ENCODE results near the gene SOX5. TPM values are rescaled to one million over a fixed set of nuclear protein-coding genes. Genes with fewer than 3 reads are reported as not detected.
"Not testable (repeated sequence)": the region's sequence is repeated elsewhere in the genome, so short reads cannot be mapped to it uniquely, and the experiment has no call there.

SOX5 gene
- total RNA-seq, 2 experiments from 2014 or later = not detected

DNA sequence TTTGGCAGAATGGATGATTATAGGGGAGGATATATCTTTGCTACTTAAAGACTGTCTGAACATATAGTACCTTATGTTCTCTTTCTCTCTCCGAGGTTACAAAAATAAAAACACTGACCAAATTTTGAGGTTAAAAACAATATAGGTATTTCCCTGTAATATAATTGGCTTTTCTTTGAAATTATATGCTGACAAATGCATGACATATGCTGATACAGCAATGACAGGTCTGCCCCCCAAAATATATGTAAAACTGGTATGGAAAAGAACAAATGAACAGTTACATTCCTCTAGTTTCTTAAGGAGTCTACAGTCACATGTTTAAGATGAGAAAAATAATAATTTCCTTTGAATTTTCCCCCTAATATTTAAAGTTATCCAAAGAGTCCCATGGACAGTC lies 405.7 kb downstream of the SOX5 start:
- no peaks in the 10 kb centered on the region for H3K4me1 Mint-ChIP-seq
- no peaks in the 10 kb centered on the region for H3K36me3 Mint-ChIP-seq (ENCODE audit: low read depth)
- ChIA-PET CTCF (no interaction called here), POLR2A (no interaction called here)
- no peaks in the 10 kb centered on the region for H3K27me3 Mint-ChIP-seq
- no peaks in the 10 kb centered on the region for H3K9me3 Mint-ChIP-seq
- no peak for DNase-seq
- H3K4me3 Mint-ChIP-seq = no peak overlapping the region
- H3K27ac Mint-ChIP-seq = no peak overlapping the region

DNA sequence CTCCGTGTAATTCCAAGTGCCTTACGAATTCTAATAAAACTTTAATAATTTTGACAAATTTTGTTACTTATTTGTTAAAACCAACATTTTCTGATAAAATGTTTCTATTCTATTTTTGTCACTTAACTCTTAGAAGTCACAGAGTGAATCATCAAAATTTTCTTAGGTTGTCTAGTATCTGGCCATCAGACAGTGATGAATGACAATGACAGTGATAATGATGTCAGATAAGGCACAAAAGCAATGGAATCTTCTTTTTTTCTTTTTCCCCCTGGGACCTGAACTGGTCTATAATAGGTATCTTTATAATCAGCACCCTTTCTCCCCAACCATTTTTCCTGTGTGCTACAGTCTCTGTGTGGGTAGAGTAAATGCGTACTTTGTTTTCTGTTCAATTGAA lies 407.3 kb downstream of the SOX5 start:
- Mint-ChIP-seq H3K27ac (no peak overlapping the region), H3K4me1 (no peaks in the 10 kb centered on the region), H3K27me3 (no peaks in the 10 kb centered on the region), H3K9me3 (no peaks in the 10 kb centered on the region), H3K36me3 (ENCODE audit: low read depth) (no peaks in the 10 kb centered on the region), H3K4me3 (no peak overlapping the region)
- ChIA-PET CTCF (no interaction called here), POLR2A (no interaction called here)
- no peak for DNase-seq

DNA sequence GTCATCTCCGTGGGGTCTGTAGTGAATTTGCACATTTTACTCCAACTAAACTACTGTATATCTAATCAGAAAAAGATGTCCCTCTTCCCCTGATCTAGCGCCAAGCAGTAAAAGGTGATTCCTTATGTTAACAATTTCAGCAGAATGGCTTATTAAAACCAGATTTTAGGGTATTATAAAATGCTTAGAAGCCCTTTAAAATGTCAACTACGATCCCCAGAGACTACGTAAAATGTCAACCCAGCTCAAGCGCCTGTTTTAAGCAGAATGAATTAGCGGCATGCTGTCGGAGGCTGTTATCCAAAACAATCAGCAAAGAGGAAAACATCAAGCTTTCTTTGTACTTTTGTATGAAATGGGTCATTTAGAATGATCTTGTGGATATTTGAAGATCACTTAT lies 408.9 kb downstream of the SOX5 start:
- Mint-ChIP-seq H3K36me3 (ENCODE audit: low read depth) (no peaks in the 10 kb centered on the region), H3K4me1 (no peaks in the 10 kb centered on the region), H3K27me3 (no peaks in the 10 kb centered on the region), H3K27ac (no peak overlapping the region), H3K4me3 (no peak overlapping the region), H3K9me3 (no peaks in the 10 kb centered on the region)
- DNase-seq = no peak
- CTCF ChIA-PET = no interaction called here
- POLR2A ChIA-PET = no interaction called here

- H3K4me1 Mint-ChIP-seq = no peaks in the 10 kb centered on the region
These were observed 413.2 kb downstream of the SOX5 start for GRCh38 chr12:23536293-23536692.

DNA sequence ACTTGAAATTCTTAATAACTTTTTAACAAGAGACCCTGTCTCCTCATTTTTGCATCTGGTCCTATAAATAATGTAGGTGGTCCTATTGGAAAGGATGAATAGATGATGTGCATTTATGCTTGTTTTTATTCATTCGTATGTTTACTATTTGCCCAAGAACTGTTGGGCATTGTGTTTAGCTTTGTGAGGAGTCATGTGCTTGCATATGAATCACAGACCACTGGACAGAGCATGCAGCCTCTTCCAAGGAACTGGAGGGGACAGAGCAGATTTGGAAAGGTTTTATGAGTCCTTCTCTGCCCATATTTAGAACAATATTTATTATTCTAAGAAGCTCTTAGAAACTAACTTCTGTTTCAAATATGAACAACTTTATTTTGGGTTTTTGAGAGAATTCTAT lies 414.0 kb downstream of the SOX5 start:
- ChIA-PET POLR2A (no interaction called here), CTCF (no interaction called here)
- Mint-ChIP-seq H3K9me3 (peaks cover 4% of the 10 kb centered on the region), H3K27me3 (no peaks in the 10 kb centered on the region), H3K27ac (no peak overlapping the region), H3K36me3 (ENCODE audit: low read depth) (no peaks in the 10 kb centered on the region), H3K4me3 (no peak overlapping the region), H3K4me1 (no peaks in the 10 kb centered on the region)
- DNase-seq = no peak

More at GRCh38 chr12:23536293-23536692, 413.2 kb downstream of the SOX5 start:
- Mint-ChIP-seq H3K9me3 (no peaks in the 10 kb centered on the region), H3K27ac (no peak overlapping the region), H3K27me3 (no peaks in the 10 kb centered on the region), H3K4me3 (no peak overlapping the region), H3K36me3 (ENCODE audit: low read depth) (no peaks in the 10 kb centered on the region)
- ChIA-PET CTCF (no interaction called here), POLR2A (no interaction called here)
- no peak for DNase-seq

DNA sequence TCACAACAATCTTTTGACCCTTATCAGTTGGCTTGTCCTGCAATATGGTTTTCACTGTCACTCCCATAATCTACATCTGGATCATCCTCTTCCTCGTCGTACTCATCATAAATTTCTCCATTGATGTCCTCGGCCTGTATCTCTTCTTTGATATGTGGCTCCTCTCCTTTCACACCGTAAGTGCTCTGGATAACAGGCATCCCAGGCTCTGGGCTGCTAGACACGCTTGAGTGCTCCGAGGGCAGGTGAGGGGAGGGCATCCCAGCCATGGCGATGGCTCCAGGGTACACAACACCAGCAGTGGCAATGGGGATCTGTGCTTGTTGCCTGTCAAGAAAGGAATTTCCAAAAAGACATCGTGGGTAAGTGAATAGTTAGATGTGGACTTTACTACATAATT lies 415.3 kb downstream of the SOX5 start:
- POLR2A ChIA-PET = no interaction called here
- Mint-ChIP-seq H3K4me3 (no peak overlapping the region), H3K36me3 (ENCODE audit: low read depth) (no peaks in the 10 kb centered on the region), H3K27me3 (no peaks in the 10 kb centered on the region), H3K9me3 (peaks cover 4% of the 10 kb centered on the region), H3K27ac (no peak overlapping the region), H3K4me1 (no peaks in the 10 kb centered on the region)
- CTCF ChIA-PET = interaction anchor here (0.6 kb wide), 1 partner anchor 615 kb away, joined by 4 read pairs; no protein-coding TSS in a partner anchor
- DNase-seq = no peak

GRCh38 chr12:23533699-23534098 lies 415.8 kb downstream of the SOX5 start:
- Mint-ChIP-seq H3K4me1 (no peaks in the 10 kb centered on the region), H3K4me3 (no peak overlapping the region), H3K36me3 (ENCODE audit: low read depth) (no peaks in the 10 kb centered on the region), H3K27me3 (no peaks in the 10 kb centered on the region), H3K9me3 (peaks cover 6% of the 10 kb centered on the region), H3K27ac (no peak overlapping the region)
- DNase-seq = no peak
- CTCF ChIA-PET = interaction anchor here (0.6 kb wide), 1 partner anchor 615 kb away, joined by 4 read pairs; no protein-coding TSS in a partner anchor
- POLR2A ChIA-PET = no interaction called here

- Mint-ChIP-seq H3K27ac (no peak overlapping the region), H3K4me3 (no peak overlapping the region), H3K9me3 (peaks cover 6% of the 10 kb centered on the region), H3K4me1 (no peaks in the 10 kb centered on the region), H3K27me3 (no peaks in the 10 kb centered on the region), H3K36me3 (ENCODE audit: low read depth) (no peaks in the 10 kb centered on the region)
- ChIA-PET POLR2A (no interaction called here), CTCF (no interaction called here)
- DNase-seq = no peak
These were observed 416.2 kb downstream of the SOX5 start for GRCh38 chr12:23533265-23533664.

DNA sequence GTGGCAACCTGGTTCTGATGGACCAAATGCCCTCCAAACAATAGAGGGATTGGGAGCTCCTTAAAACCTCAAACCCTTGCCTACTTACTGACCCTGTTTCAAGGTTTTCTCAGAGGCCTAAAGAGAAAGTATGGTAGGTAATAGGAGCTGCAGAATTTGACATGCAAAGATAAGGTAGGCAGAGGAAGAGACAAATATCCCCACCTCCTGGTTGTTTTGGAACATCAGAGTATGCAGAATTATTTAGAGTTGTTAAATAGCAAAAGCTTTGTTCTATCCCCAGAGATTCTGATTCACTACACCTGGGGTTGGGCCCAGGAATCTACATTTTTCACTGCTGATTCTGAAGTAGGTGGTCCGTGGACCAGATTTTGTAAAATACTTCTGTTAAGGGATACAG lies 421.2 kb downstream of the SOX5 start:
- POLR2A ChIA-PET = no interaction called here
- Mint-ChIP-seq H3K27me3 (no peaks in the 10 kb centered on the region), H3K27ac (no peak overlapping the region), H3K4me3 (no peak overlapping the region), H3K4me1 (no peaks in the 10 kb centered on the region), H3K9me3 (peaks cover 6% of the 10 kb centered on the region), H3K36me3 (ENCODE audit: low read depth) (no peaks in the 10 kb centered on the region)
- DNase-seq = no peak
- CTCF ChIA-PET = no interaction called here

DNA sequence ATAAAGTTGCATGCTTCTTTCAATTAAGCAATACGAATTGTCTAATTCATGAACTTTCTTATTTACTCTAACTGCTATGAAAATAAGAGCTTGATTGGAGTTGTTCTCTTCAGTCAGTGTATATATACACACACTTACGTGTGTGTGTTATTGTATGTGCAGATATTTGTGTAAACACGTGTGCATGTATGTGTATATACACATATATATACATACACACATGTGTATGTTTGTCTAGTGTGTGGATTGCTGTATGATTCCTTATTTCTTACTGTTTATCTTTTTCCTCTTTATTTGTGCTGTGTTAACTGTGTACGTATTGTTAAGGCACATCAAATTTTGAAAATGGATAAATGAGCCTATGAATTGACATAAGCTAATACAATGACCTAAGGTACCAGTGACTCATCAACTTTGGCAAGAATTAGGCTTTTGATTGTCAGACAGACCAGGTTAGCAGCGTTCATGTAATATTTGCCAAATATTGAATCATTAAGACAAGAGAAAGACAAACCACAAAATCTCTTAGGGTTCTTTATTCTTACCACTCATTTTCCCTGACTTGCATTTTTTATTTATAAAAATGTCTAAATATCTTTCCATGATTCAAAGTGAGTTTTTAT lies 423.9 kb downstream of the SOX5 start:
- DNase-seq = no peak
- Mint-ChIP-seq H3K9me3 (peaks cover 3% of the 10 kb centered on the region), H3K36me3 (ENCODE audit: low read depth) (no peaks in the 10 kb centered on the region), H3K4me1 (no peaks in the 10 kb centered on the region), H3K27me3 (no peaks in the 10 kb centered on the region), H3K27ac (no peak overlapping the region), H3K4me3 (no peak overlapping the region)
- ChIA-PET CTCF (no interaction called here), POLR2A (no interaction called here)

- Mint-ChIP-seq H3K36me3 (ENCODE audit: low read depth) (no peaks in the 10 kb centered on the region), H3K27me3 (no peaks in the 10 kb centered on the region), H3K4me1 (no peaks in the 10 kb centered on the region), H3K4me3 (no peak overlapping the region), H3K9me3 (no peaks in the 10 kb centered on the region), H3K27ac (no peak overlapping the region)
- no peak for DNase-seq
- ChIA-PET POLR2A (no interaction called here), CTCF (no interaction called here)
These were observed 426.1 kb downstream of the SOX5 start for GRCh38 chr12:23523339-23523738.

GRCh38 chr12:23519444-23519843 lies 430.0 kb downstream of the SOX5 start:
- POLR2A ChIA-PET; DNase-seq; H3K27me3 Mint-ChIP-seq; H3K4me3 Mint-ChIP-seq; H3K36me3 Mint-ChIP-seq (ENCODE audit: low read depth); H3K27ac Mint-ChIP-seq; CTCF ChIA-PET; H3K4me1 Mint-ChIP-seq; H3K9me3 Mint-ChIP-seq: not testable (repeated sequence)

- POLR2A ChIA-PET; H3K36me3 Mint-ChIP-seq (ENCODE audit: low read depth); DNase-seq; H3K9me3 Mint-ChIP-seq; H3K27me3 Mint-ChIP-seq; CTCF ChIA-PET; H3K4me1 Mint-ChIP-seq; H3K4me3 Mint-ChIP-seq; H3K27ac Mint-ChIP-seq: not testable (repeated sequence)
These were observed 433.7 kb downstream of the SOX5 start for GRCh38 chr12:23515785-23516184.

- no peaks in the 10 kb centered on the region for H3K4me1 Mint-ChIP-seq
- H3K27me3 Mint-ChIP-seq = no peaks in the 10 kb centered on the region
- H3K27ac Mint-ChIP-seq = no peak overlapping the region
- CTCF ChIA-PET = no interaction called here
- no peak overlapping the region for H3K4me3 Mint-ChIP-seq
- H3K9me3 Mint-ChIP-seq = peaks cover 9% of the 10 kb centered on the region
- H3K36me3 Mint-ChIP-seq (ENCODE audit: low read depth) = no peaks in the 10 kb centered on the region
- POLR2A ChIA-PET = no interaction called here
- no peak for DNase-seq
These were observed 439.0 kb downstream of the SOX5 start for GRCh38 chr12:23510484-23510883.

Measured in activated CD4-positive, alpha-beta T cell treated with anti-CD3 and anti-CD28 coated beads, Interleukin-2, amount 10 ng/mL, durations not matched to agents 7 days and 5 days (primary cell).